Neural cell (in vitro differentiated cells): ENCODE measurements around the gene ZNF385C. TPM values are rescaled to one million over a fixed set of nuclear protein-coding genes. Genes with fewer than 3 reads are reported as not detected.

ENCODE experiments used
- H2AFZ ChIP-seq: fragments of 200-600, 300-800 bp; sonication (generic), shearing (Covaris generic); 2 replicates; pipeline ENCODE4 v1.6.0; 2014; ENCODE audit warnings: low read depth, mild to moderate bottlenecking, antibody characterized with exemption, low read length, moderate library complexity
- H3F3A ChIP-seq: fragments of 200-600 bp; shearing (Covaris generic); 2 replicates; pipeline ENCODE4 v1.6.1; 2016; ENCODE audit warnings: mild to moderate bottlenecking, moderate library complexity, mixed read lengths, antibody characterized with exemption, low read length; ENCODE audit not compliant: insufficient read depth, poor library complexity, severe bottlenecking
- H3K27ac ChIP-seq: fragments of 200-600, 300-800 bp; sonication (generic), shearing (Covaris generic); 2 replicates; pipeline ENCODE4 v1.5.1; 2014; ENCODE audit warnings: mild to moderate bottlenecking, low read length, moderate library complexity
- H3K27me3 ChIP-seq: fragments of 300-800, 200-600 bp; sonication (generic), shearing (Covaris generic); 2 replicates; pipeline ENCODE4 v1.6.0; 2014; ENCODE audit warnings: mild to moderate bottlenecking, low read depth, low read length, moderate library complexity; ENCODE audit not compliant: insufficient read depth
- H3K36me3 ChIP-seq: fragments of 300-800, 200-600 bp; sonication (generic), shearing (Covaris generic); 2 replicates; pipeline ENCODE4 v1.5.1; 2014; ENCODE audit warnings: mild to moderate bottlenecking, antibody characterized with exemption, low read length, moderate library complexity; ENCODE audit not compliant: insufficient read depth
- H3K4me2 ChIP-seq: fragments of 300-800, 200-600 bp; sonication (generic), shearing (Covaris generic); 2 replicates; pipeline ENCODE4 v1.6.0; 2014; ENCODE audit warnings: mild to moderate bottlenecking, low read length
- H3K4me3 ChIP-seq: fragments of 300-800, 200-600 bp; sonication (generic), shearing (Covaris generic); 2 replicates; pipeline ENCODE4 v1.5.1; 2014; ENCODE audit warnings: mild to moderate bottlenecking, low read length, moderate library complexity
- H3K79me2 ChIP-seq: fragments of 200-600 bp; shearing (Covaris generic); replicated peaks from 2 replicates; pipeline ENCODE4 v1.6.0; 2014; ENCODE audit warnings: mild to moderate bottlenecking, low read length, moderate library complexity; ENCODE audit not compliant: insufficient read depth
- H3K9ac ChIP-seq: fragments of 300-800, 200-600 bp; sonication (generic), shearing (Covaris generic); 2 replicates; pipeline ENCODE4 v1.6.1; 2016; ENCODE audit warnings: mild to moderate bottlenecking, low read length, mixed read lengths
- H3K9me2 ChIP-seq: fragments of 200-600 bp; shearing (Covaris generic); 2 replicates; pipeline ENCODE4 v1.6.1; 2016; ENCODE audit warnings: mild to moderate bottlenecking, low read length, mixed read lengths; ENCODE audit not compliant: insufficient read depth
- H3K9me3 ChIP-seq: fragments of 200-600, 300-800 bp; sonication (generic), shearing (Covaris generic); 2 replicates; pipeline ENCODE4 v1.6.1; 2016; ENCODE audit warnings: mild to moderate bottlenecking, mixed run types, low read length, moderate library complexity, mixed read lengths
- H4K20me1 ChIP-seq: fragments of 200-600 bp; shearing (Covaris generic); 2 replicates; pipeline ENCODE4 v1.6.1; 2016; ENCODE audit warnings: mild to moderate bottlenecking, mixed run types; ENCODE audit not compliant: insufficient read depth
- CTCF ChIP-seq: fragments of 450-650 bp; IDR thresholded peaks from 2 replicates; pipeline ENCODE4 v1.5.1; 2014; ENCODE audit warnings: antibody characterized with exemption, mild to moderate bottlenecking, moderate library complexity; ENCODE audit not compliant: poor library complexity, severe bottlenecking
- EP300 ChIP-seq: fragments of 450-650 bp; conservative IDR thresholded peaks from 2 replicates; pipeline ENCODE4 v1.6.1; 2014; ENCODE audit warnings: antibody characterized with exemption, mild to moderate bottlenecking, moderate library complexity; ENCODE audit not compliant: poor library complexity, severe bottlenecking
- EZH2 ChIP-seq: fragments of 200-600, 300-800 bp; shearing (Covaris generic), sonication (generic); IDR thresholded peaks from 2 replicates; pipeline ENCODE4 v1.6.1; 2014; ENCODE audit warnings: antibody characterized with exemption, low read length, borderline replicate concordance, mild to moderate bottlenecking; ENCODE audit not compliant: insufficient read depth, poor library complexity, severe bottlenecking
- MXI1 ChIP-seq: fragments of 450-650 bp; conservative IDR thresholded peaks from 2 replicates; pipeline ENCODE4 v1.6.1; 2014; ENCODE audit warnings: antibody characterized with exemption, mild to moderate bottlenecking; ENCODE audit not compliant: poor library complexity, severe bottlenecking
- POLR2AphosphoS5 ChIP-seq: IDR thresholded peaks from 2 replicates; pipeline ENCODE4 v1.6.1; 2012
- RAD21 ChIP-seq: fragments of 450-650 bp; conservative IDR thresholded peaks from 2 replicates; pipeline ENCODE4 v1.6.1; 2014; ENCODE audit warnings: antibody characterized with exemption, mild to moderate bottlenecking, moderate library complexity
- REST ChIP-seq: IDR thresholded peaks from 2 replicates; pipeline ENCODE4 v1.6.1; 2012; ENCODE audit warnings: borderline replicate concordance
- SMC3 ChIP-seq: fragments of 450-650 bp; conservative IDR thresholded peaks from 2 replicates; pipeline ENCODE4 v1.6.1; 2014; ENCODE audit warnings: antibody characterized with exemption, mild to moderate bottlenecking, moderate library complexity; ENCODE audit not compliant: poor library complexity
- TAF1 ChIP-seq: IDR thresholded peaks from 2 replicates; pipeline ENCODE4 v1.6.1; 2012; ENCODE audit warnings: low read depth
- polyA plus RNA-seq: library from polyadenylated mRNA; depleted of rRNA; stranded (reverse); fragments of >200 nt; gene quantifications from 2 replicates; pipeline ENCODE4 v1.2.3, GENCODE V29; 2014

Gene ZNF385C
- polyA plus RNA-seq, 1 donor from 2014 or later: 0.69 TPM

GRCh38 chr17:41987642-41988041, 110.6 kb downstream of the ZNF385C start:
- H3K4me3 ChIP-seq: no peak overlapping the region
- peaks cover 17% of the 10 kb centered on the region for H3K36me3 ChIP-seq
- no peak for TF ChIP-seq RAD21
- no peak for TF ChIP-seq EZH2
- no peak for TF ChIP-seq EP300
- no peak for TF ChIP-seq TAF1
- no peak for TF ChIP-seq SMC3
- no peak for TF ChIP-seq MXI1
- TF ChIP-seq REST: no peak
- TF ChIP-seq CTCF: no peak
- no peak for TF ChIP-seq POLR2AphosphoS5
- H3K9me2 ChIP-seq: no peaks in the 10 kb centered on the region
- no peaks in the 10 kb centered on the region for H3K27me3 ChIP-seq
- no peak overlapping the region for H3K27ac ChIP-seq
- H3F3A ChIP-seq: no peaks in the 10 kb centered on the region
- no peak overlapping the region for H3K4me2 ChIP-seq
- no peak overlapping the region for H2AFZ ChIP-seq
- H3K9ac ChIP-seq: no peak overlapping the region
- H3K79me2 ChIP-seq: no peaks in the 10 kb centered on the region
- no peaks in the 10 kb centered on the region for H4K20me1 ChIP-seq
- H3K9me3 ChIP-seq: no peaks in the 10 kb centered on the region

- Histone ChIP-seq H3K79me2 (no peaks in the 10 kb centered on the region), H3K4me2 (no peak overlapping the region), H3K9me2 (no peaks in the 10 kb centered on the region), H3K4me3 (no peak overlapping the region), H3K36me3 (peaks cover 17% of the 10 kb centered on the region), H3K9me3 (no peaks in the 10 kb centered on the region), H3F3A (no peaks in the 10 kb centered on the region), H2AFZ (no peak overlapping the region), H3K9ac (no peak overlapping the region), H3K27me3 (no peaks in the 10 kb centered on the region), H3K27ac (no peak overlapping the region), H4K20me1 (no peaks in the 10 kb centered on the region)
- TF ChIP-seq MXI1: no peak
- no peak for TF ChIP-seq CTCF
- TF ChIP-seq TAF1: no peak
- no peak for TF ChIP-seq SMC3
- TF ChIP-seq EZH2: no peak
- no peak for TF ChIP-seq POLR2AphosphoS5
- no peak for TF ChIP-seq REST
Observed at GRCh38 chr17:41986634-41987033, 111.6 kb downstream of the ZNF385C start.
